Endothelial cell of umbilical vein (primary cell): ENCODE measurements around the gene MUC20. TPM values are rescaled to one million over a fixed set of nuclear protein-coding genes. Genes with fewer than 3 reads are reported as not detected.

Source experiments
- BruUV-seq: library from RNA; stranded (reverse); fragments of 400-500 nt; replicated peaks from 2 replicates; lab custom pipeline; 2021; lab: Mats Ljungman, UMichigan
- CTCF ChIA-PET: fragments of 300-600, 350-600 bp; sonication (Branson Sonifier 250); formaldehyde crosslinking; loops from one replicate; lab custom pipeline; 2021; ENCODE audit warnings: antibody characterized with exemption, inconsistent platforms; lab: Charles Lee
- POLR2A ChIA-PET: fragments of 300-600, 350-600 bp; sonication (Branson Sonifier 250); formaldehyde crosslinking; loops from one replicate; lab custom pipeline; 2021; ENCODE audit warnings: antibody characterized with exemption, inconsistent platforms; lab: Charles Lee
- DNase-seq: peaks from one replicate; pipeline ENCODE4 v3.0.0-alpha.2; 2011; ENCODE audit warnings: low read depth, low spot score
- FAIRE-seq: peaks from 2 replicates; lab custom pipeline; 2011; peaks lifted over from hg19 to GRCh38; lab: Jason Lieb, UNC
- H2AFZ ChIP-seq: 2 replicates; pipeline ENCODE4 v1.6.0; 2012; ENCODE audit warnings: low read depth, low read length, control low read depth, inconsistent platforms
- H3K27ac ChIP-seq: 2 replicates; pipeline ENCODE4 v1.5.1; 2011; ENCODE audit warnings: low read depth, mild to moderate bottlenecking, control low read depth, low read length, moderate library complexity; ENCODE audit not compliant: insufficient read depth
- H3K27me3 ChIP-seq, 2 experiments: 2 replicates each; pipeline versions ENCODE4 v1.6.0 to v1.6.1; 2011; ENCODE audit warnings: low read length in 2 of 2, mixed read lengths in 1 of 2; ENCODE audit not compliant: control insufficient read depth in 2 of 2, insufficient read depth in 2 of 2
- H3K36me3 ChIP-seq, 2 experiments: 2 replicates in 1 of 2; 3 replicates in 1 of 2; pipeline ENCODE4 v1.5.1; 2011; ENCODE audit warnings: low read length in 2 of 2, mild to moderate bottlenecking in 1 of 2, moderate library complexity in 1 of 2; ENCODE audit not compliant: control insufficient read depth in 2 of 2, insufficient read depth in 2 of 2; ENCODE audit errors: extremely low read depth in 1 of 2
- H3K4me1 ChIP-seq: 3 replicates; pipeline ENCODE4 v1.5.1; 2011; ENCODE audit warnings: mild to moderate bottlenecking, low read length; ENCODE audit not compliant: control insufficient read depth, insufficient read depth; ENCODE audit errors: extremely low read depth
- H3K4me2 ChIP-seq: 2 replicates; pipeline ENCODE4 v1.6.1; 2011; ENCODE audit warnings: low read length, control low read depth, mixed read lengths; ENCODE audit not compliant: insufficient read depth
- H3K4me3 ChIP-seq, 3 experiments: fragments of 200-600 bp in 1 of 3; sonication (generic), shearing (Covaris generic) in 1 of 3; replicated peaks in 1 of 3; 2 replicates each; pipeline ENCODE4 v1.5.1; 2011 to 2016; ENCODE audit warnings: control low read depth in 3 of 3, low read length in 3 of 3, mild to moderate bottlenecking in 2 of 3, inconsistent platforms in 1 of 3, low read depth in 1 of 3, moderate library complexity in 1 of 3; ENCODE audit not compliant: insufficient read depth in 1 of 3
- H3K79me2 ChIP-seq: 2 replicates; pipeline ENCODE4 v1.6.0; 2012; ENCODE audit warnings: low read length, inconsistent platforms; ENCODE audit not compliant: control insufficient read depth, insufficient read depth
- H3K9ac ChIP-seq: replicated peaks from 2 replicates; pipeline ENCODE3; 2011; ENCODE audit warnings: low read length, control low read depth; ENCODE audit not compliant: insufficient read depth; ENCODE audit errors: extremely low read depth
- H3K9me1 ChIP-seq: replicated peaks from 3 replicates; pipeline ENCODE4 v1.6.0; 2011; ENCODE audit warnings: mild to moderate bottlenecking, low read length; ENCODE audit not compliant: control insufficient read depth, insufficient read depth; ENCODE audit errors: extremely low read depth
- H3K9me3 ChIP-seq: replicated peaks from 2 replicates; pipeline ENCODE4 v1.5.1; 2012; ENCODE audit warnings: low read length, inconsistent platforms; ENCODE audit not compliant: control insufficient read depth, insufficient read depth
- H4K20me1 ChIP-seq: replicated peaks from 2 replicates; pipeline ENCODE3; 2011; ENCODE audit warnings: mild to moderate bottlenecking, low read length; ENCODE audit not compliant: control insufficient read depth, insufficient read depth; ENCODE audit errors: extremely low read depth
- FOS ChIP-seq: IDR thresholded peaks from 2 replicates; pipeline ENCODE4 v1.6.1; 2011; ENCODE audit warnings: mild to moderate bottlenecking, low read length, moderate library complexity, borderline replicate concordance; ENCODE audit not compliant: insufficient read depth
- MAX ChIP-seq: IDR thresholded peaks from 2 replicates; pipeline ENCODE4 v1.6.1; 2011; ENCODE audit not compliant: insufficient read depth, insufficient read length
- POLR2A ChIP-seq: IDR thresholded peaks from 2 replicates; pipeline ENCODE4 v1.6.1; 2012; ENCODE audit warnings: low read depth, mild to moderate bottlenecking, control low read depth, low read length
- POLR2AphosphoS5 ChIP-seq: IDR thresholded peaks from 2 replicates; pipeline ENCODE4 v1.6.1; 2012; ENCODE audit warnings: low read depth, mild to moderate bottlenecking, control low read depth, low read length, moderate library complexity; ENCODE audit not compliant: insufficient read depth
- dilution Hi-C: fragments of 300-500 bp; cut with MboI; formaldehyde crosslinking; loops from one replicate; pipeline ENCODE4 v1.15.0; 2019; ENCODE audit warnings: low sequenced_read_pairs; ENCODE audit not compliant: extremely low pct_ligation_motif_present
- intact Hi-C: fragments of 100-400 bp; cut with micrococcal nuclease; formaldehyde crosslinking; loops from one replicate; pipeline ENCODE4 v1.10.0; 2022
- polyA plus RNA-seq, 4 experiments: library from polyadenylated mRNA; depleted of rRNA in 3 of 4; stranded (reverse) in 3 of 4; unstranded in 1 of 4; fragments of >200 nt; gene quantifications; 2 replicates each; pipeline versions ENCODE4 v1.2.1 to v1.2.3, GENCODE V29; 2011 to 2012; ENCODE audit warnings: missing spikeins in 1 of 4
- total RNA-seq: library from RNA; stranded (reverse); gene quantifications from 2 replicates; pipeline ENCODE4 v1.2.3, GENCODE V29; 2021
- TF ChIP-seq, protein P1 (sequence below), 2 donors: IDR thresholded peaks; 1 replicate in 1 of 2; 2 replicates in 1 of 2; pipeline ENCODE4 v1.5.1; 2011; ENCODE audit warnings: low read length in 2 of 2, mild to moderate bottlenecking in 2 of 2, moderate library complexity in 2 of 2, control low read depth in 1 of 2, inconsistent platforms in 1 of 2, low read depth in 1 of 2; ENCODE audit not compliant: insufficient read depth in 1 of 2; ENCODE audit errors: extremely low read depth in 1 of 2

The MUC20 gene
- total and polyA plus RNA-seq, 2 donors (not counting 3 experiments of a cell fraction or from before 2014, with no cell fraction given), result 0.62 TPM; not detected in 1

- POLR2A ChIA-PET, result no interaction called here
- intact Hi-C loops, result no loop called here
- BruUV-seq, result no TSS peak
These were observed 8.9 kb downstream of the MUC20 start for GRCh38 chr3:195729476-195730251.

More at GRCh38 chr3:195729476-195730251, 8.9 kb downstream of the MUC20 start:
- no peaks in the 10 kb centered on the region for H3K9me3 ChIP-seq
- CTCF ChIA-PET, result interaction anchor here (0.7 to 1.8 kb wide), 2 partner anchors 14 to 130 kb away, joined by 3 to 4 read pairs; no protein-coding TSS in a partner anchor
- no peaks in the 10 kb centered on the region for H3K4me1 ChIP-seq
- H4K20me1 ChIP-seq, result no peaks in the 10 kb centered on the region
- no peak overlapping the region for H3K4me2 ChIP-seq
- no peak for TF ChIP-seq MAX
- TF ChIP-seq, protein P1, sequence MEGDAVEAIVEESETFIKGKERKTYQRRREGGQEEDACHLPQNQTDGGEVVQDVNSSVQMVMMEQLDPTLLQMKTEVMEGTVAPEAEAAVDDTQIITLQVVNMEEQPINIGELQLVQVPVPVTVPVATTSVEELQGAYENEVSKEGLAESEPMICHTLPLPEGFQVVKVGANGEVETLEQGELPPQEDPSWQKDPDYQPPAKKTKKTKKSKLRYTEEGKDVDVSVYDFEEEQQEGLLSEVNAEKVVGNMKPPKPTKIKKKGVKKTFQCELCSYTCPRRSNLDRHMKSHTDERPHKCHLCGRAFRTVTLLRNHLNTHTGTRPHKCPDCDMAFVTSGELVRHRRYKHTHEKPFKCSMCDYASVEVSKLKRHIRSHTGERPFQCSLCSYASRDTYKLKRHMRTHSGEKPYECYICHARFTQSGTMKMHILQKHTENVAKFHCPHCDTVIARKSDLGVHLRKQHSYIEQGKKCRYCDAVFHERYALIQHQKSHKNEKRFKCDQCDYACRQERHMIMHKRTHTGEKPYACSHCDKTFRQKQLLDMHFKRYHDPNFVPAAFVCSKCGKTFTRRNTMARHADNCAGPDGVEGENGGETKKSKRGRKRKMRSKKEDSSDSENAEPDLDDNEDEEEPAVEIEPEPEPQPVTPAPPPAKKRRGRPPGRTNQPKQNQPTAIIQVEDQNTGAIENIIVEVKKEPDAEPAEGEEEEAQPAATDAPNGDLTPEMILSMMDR (IDR thresholded peaks at IDR 0.05; ENCODE audit: extremely low read depth in 1 of 2, insufficient read depth in 1 of 2, low read depth in 1 of 2, low read length in 2 of 2), result no peak
- TF ChIP-seq POLR2A, result no peak
- no peak for TF ChIP-seq POLR2AphosphoS5
- TF ChIP-seq FOS, result no peak
- no peak for DNase-seq
- no peak overlapping the region for H3K27ac ChIP-seq
- no peaks in the 10 kb centered on the region for H3K36me3 ChIP-seq
- H3K4me3 ChIP-seq, result no peak overlapping the region
- no peak for FAIRE-seq
- H3K9ac ChIP-seq, result no peak overlapping the region
- no peak overlapping the region for H2AFZ ChIP-seq
- H3K9me1 ChIP-seq, result no peaks in the 10 kb centered on the region
- dilution Hi-C loops, result no loop called here
- H3K79me2 ChIP-seq, result no peaks in the 10 kb centered on the region
- H3K27me3 ChIP-seq, result peaks cover 0 to 2% of the 10 kb centered on the region in 2 experiments
